Activated CD4-positive, alpha-beta T cell treated with anti-CD3 and anti-CD28 coated beads, Interleukin-2, amount 50 U/mL, for 48 hours (primary cell): ENCODE results near the gene HS1BP3.

Experiments
- DNase-seq, 2 experiments: peaks; one replicate each; pipeline ENCODE4 v3.0.0-alpha.2; 2020

Gene HS1BP3

DNA sequence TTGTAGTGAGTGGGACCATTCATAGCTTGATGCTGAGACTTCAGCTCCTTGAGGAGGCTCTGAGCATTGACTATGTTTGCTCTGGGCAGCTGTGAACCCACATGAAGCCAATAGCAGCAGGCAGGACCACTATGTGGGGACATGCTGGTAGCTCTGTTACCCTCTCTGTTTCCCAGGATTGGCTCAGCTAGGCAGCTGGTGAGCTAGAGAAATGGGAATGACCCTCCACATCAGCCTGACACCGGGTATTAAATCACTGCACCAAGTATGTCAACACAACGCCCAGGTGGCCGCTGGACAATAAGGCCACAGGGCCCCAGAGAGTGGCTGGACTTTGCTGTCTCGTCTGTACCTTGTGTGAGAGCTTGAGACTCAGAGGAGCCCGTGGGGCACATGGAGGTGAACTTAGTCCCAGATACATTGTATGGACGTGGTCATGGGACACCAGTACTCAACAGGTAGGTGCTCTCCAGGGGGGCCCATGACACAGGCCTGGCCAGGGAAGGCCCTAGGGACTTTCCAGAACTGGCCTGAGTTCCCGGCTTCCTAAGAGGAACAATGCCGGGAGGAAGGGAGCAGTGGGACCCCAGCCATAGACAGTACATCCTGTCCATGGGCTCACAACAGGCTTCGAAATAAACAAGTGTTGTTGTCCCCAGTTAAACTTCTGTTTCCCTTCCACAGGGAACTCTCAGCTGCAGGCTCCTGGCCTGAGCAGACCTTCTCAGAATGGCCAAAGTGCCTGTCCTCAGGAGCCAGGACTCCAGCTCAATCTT is 35.2 kb downstream of the HS1BP3 start:
- DNase-seq = no peak

GRCh38 chr2:20615068-20615465 is 35.8 kb downstream of the HS1BP3 start:
- DNase-seq = no peak

DNA sequence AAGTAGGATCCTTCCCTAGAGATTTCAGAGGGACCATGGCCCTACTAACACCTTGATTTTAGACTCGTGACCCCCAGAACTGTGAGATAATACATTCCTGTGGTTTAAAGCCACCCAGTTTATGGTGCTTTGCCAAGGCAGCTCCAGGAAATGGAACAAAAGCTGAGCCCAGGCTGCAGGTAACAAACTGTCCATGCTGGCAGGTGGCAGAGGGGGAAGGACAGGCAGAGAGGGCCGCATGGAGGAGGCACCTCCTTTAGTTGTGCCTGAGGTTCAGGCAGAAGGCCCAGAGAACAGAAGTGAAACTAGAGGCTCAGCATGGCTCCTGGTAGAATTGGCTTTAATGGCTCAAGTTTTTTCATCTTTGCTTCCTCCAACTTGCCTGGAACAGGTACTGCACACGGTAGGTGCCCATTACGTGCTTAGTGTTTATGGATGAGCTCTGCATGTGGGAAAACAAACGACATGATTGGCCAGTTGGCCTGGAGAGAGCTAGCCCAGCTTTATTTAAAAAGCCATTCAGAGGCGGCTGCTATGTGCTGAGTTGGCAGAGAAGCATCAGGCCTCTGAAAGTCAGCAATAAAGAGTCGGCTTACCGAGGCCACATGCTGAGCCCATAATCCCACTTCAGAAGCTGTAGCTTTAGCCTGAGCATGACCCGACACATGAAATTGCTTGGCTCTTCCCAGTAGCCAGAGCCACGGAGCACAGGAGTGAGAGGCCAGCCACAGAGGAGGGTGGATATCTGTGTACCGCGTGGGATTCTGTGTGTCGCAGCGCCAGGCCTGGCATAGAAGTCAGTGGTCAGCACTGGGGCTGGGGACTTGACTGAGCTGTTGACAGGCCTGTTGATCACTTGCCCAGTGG is 36.5 kb downstream of the HS1BP3 start:
- DNase-seq = no peak

GRCh38 chr2:20612925-20613916 is 37.7 kb downstream of the HS1BP3 start:
- no peak for DNase-seq

GRCh38 chr2:20611844-20612356 is 39.0 kb downstream of the HS1BP3 start:
- DNase-seq = no peak

GRCh38 chr2:20611077-20611843 is 39.6 kb downstream of the HS1BP3 start:
- DNase-seq = no peak

GRCh38 chr2:20609995-20610357 is 40.9 kb downstream of the HS1BP3 start:
- no peak for DNase-seq

DNA sequence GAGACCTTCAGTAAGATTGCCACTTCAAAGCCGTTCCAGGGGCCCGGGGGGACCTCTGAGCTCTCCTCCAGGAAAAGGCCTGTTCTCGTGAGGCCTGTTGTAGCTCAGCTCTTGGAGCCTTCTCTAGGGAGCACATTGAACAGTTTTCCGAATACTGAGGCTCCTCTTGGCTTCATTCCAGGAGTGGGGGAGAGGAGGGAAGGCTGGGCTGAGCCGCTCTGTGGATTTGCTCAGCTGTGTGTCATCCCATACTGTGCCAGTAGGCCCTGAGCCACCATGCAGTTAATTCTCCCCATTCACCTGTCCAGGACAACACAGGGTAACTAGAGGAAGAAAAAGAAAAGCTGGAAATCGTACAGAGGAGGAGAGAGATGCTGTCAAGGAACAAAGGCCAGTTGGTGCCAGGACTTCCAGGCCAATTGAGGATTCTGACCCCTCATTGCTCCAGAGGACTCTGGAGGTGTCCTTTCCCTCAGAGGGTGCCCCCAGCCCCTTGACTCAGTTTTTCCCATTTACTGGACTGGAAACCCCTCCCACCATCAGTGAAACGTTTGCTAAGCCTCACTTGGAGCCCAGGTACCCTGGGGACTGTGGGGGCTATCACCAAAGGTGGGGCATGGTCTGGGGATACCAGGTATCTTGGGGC is 41.4 kb downstream of the HS1BP3 start:
- DNase-seq = no peak

GRCh38 chr2:20608666-20609348 is 42.1 kb downstream of the HS1BP3 start:
- no peak for DNase-seq

- DNase-seq = no peak
Measured at GRCh38 chr2:20607446-20607845, 43.5 kb downstream of the HS1BP3 start.

DNA sequence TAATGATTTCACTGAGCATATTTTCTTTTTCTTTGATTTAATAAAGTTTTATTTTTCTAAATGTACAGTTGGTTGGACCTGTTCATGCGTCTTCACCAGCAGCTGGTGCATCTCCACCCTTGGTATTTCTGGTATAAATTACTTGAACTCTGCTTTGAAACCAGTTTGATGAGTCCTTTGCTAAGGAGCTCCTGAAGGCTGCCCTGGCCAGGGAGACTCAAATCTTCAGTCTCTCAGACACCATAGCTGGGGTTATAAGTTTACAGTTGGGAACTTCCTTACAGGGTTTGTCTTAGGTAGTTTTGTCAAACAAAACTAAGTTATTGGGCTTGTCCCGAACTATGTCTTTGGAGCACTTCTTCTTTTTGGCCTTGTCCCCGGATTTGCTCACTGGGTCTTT is 44.7 kb downstream of the HS1BP3 start:
- DNase-seq = no peak

GRCh38 chr2:20604951-20605381 is 45.9 kb downstream of the HS1BP3 start:
- no peak for DNase-seq

DNA sequence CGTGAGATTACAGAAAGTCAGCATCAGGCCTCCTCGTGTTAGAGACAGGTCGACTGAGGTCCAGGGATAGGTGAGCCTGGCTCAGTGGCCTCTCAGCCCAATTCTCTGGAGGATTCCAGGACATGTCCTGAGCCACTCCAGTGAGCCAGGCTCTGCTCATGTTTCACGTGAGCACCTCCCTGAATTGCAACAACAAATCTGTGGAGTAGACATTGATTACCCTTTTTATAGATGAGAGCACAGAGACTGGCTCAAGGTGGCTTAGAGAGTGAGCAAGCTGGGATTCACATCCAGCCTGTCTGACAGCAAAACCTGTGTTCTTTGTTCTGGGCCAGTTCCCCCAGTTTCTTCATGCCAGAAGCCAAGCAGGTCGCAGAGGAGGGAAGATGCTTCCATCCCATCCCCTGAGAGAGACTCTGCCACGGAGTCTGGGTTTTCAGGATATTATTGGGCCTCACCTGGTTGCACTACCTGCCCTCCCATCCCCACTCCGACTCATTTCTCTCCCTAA is 46.4 kb downstream of the HS1BP3 start:
- DNase-seq = no peak

DNA sequence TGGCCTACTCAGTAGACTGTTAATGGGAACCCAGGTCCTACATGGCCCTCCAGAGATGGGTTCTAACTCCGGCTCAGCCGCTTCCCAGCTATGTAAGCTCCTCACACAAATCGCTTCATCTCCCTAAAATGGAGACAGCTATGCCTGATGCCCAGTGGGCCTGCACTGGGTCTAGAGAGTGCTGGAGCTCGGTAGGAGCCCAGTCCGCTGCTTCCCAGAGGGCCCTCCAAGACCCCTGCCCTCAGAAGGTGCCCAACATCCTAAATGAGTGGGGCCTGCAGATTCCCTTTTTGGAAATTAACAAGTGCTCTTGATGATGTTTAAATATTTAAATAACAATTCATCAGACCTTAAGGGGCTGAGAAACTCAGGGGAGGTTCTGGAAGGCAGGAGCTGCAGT is 47.1 kb downstream of the HS1BP3 start:
- no peak for DNase-seq

- DNase-seq = no peak
Measured at GRCh38 chr2:20602803-20603202, 48.1 kb downstream of the HS1BP3 start.

GRCh38 chr2:20600756-20601325 is 50.1 kb downstream of the HS1BP3 start:
- no peak for DNase-seq

- DNase-seq = no peak
Measured at GRCh38 chr2:20599861-20600461, 50.9 kb downstream of the HS1BP3 start.

DNA sequence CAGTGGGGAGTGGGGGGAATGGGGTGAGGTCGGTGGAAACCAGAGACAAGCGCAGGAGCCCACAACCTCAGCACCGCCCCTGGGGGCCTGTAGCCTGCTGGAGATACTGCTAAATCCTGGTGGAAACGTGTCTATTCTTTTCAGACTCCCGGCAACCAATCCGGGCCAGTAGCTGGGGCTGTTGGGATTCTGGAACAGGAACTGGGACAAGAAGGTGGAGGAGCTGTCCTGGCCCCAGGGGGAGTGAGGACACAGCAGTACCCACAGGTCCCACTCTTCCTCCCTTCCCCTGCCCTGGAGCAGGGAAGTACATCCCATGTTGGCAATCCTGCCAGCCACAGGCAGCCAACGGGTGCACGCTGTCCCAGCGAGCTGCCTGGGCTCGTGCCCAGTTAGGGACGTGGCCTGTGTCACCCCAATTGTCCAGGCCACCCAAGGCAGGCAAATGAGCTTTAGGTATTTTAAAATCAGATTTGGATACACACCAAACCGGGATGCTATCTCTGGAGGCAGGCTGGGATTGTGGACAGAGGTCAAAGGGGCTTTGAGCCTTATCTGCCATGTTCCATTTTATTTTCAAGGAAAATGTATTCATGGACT is 51.8 kb downstream of the HS1BP3 start:
- DNase-seq = no peak

GRCh38 chr2:20597860-20598183 is 53.1 kb downstream of the HS1BP3 start:
- DNase-seq = no peak
